Glomerular endothelial cell (primary cell): ENCODE results near the gene GABRR2. TPM values are rescaled to one million over a fixed set of nuclear protein-coding genes. Genes with fewer than 3 reads are reported as not detected.
A peak's percentile ranks its signal among the peaks of the same experiment; 100 is the strongest.
"Not testable (repeated sequence)": the region's sequence is repeated elsewhere in the genome, so short reads cannot be mapped to it uniquely, and the experiment has no call there.

Source experiments
- DNase-seq: peaks from one replicate; pipeline ENCODE4 v3.0.0-alpha.2; 2011; ENCODE audit warnings: low read depth, low spot score; ENCODE audit errors: extremely low read depth
- total RNA-seq: library from RNA; depleted of rRNA; stranded (reverse); fragments of >200 nt; gene quantifications from 2 replicates; pipeline ENCODE4 v1.2.3, GENCODE V29; 2015

GABRR2 gene
- total RNA-seq, 1 donor from 2014 or later: 0.18 TPM

- no peak for DNase-seq
These were observed 13.9 kb upstream of the GABRR2 start for GRCh38 chr6:89328976-89329375.

GRCh38 chr6:89324304-89324703, 9.2 kb upstream of the GABRR2 start:
- DNase-seq: no peak

- no peak for DNase-seq
These were observed 8.4 kb upstream of the GABRR2 start for GRCh38 chr6:89323511-89323971.

- DNase-seq: no peak
These were observed 6.3 kb upstream of the GABRR2 start for GRCh38 chr6:89321131-89321970.

GRCh38 chr6:89320012-89320559, 5.0 kb upstream of the GABRR2 start:
- DNase-seq: no peak

- no peak for DNase-seq
These were observed 2.0 kb upstream of the GABRR2 start for GRCh38 chr6:89317067-89317466.

GRCh38 chr6:89314692-89315091, 407 bp downstream of the GABRR2 start:
- no peak for DNase-seq

GRCh38 chr6:89313006-89313405, 2.1 kb downstream of the GABRR2 start:
- DNase-seq: no peak

GRCh38 chr6:89311853-89312531, 3.1 kb downstream of the GABRR2 start:
- peak; percentile 89 for DNase-seq

- no peak for DNase-seq
These were observed 3.6 kb downstream of the GABRR2 start for GRCh38 chr6:89311530-89311852.

- DNase-seq: no peak
These were observed 4.2 kb downstream of the GABRR2 start for GRCh38 chr6:89310929-89311328.

- no peak for DNase-seq
These were observed 6.3 kb downstream of the GABRR2 start for GRCh38 chr6:89308525-89309395.

- not testable (repeated sequence) for DNase-seq
These were observed 10.6 kb downstream of the GABRR2 start for GRCh38 chr6:89304517-89304916.

GRCh38 chr6:89302936-89303335, 12.2 kb downstream of the GABRR2 start:
- no peak for DNase-seq

- DNase-seq: no peak
These were observed 12.8 kb downstream of the GABRR2 start for GRCh38 chr6:89302195-89302770.

- DNase-seq: no peak
These were observed 13.4 kb downstream of the GABRR2 start for GRCh38 chr6:89301586-89302194.

- DNase-seq: no peak
These were observed 15.6 kb downstream of the GABRR2 start for GRCh38 chr6:89299466-89299850.

GRCh38 chr6:89298680-89299465, 16.2 kb downstream of the GABRR2 start:
- DNase-seq: no peak

GRCh38 chr6:89297695-89298351, 17.3 kb downstream of the GABRR2 start:
- DNase-seq: peak; percentile 95
